Epidermal melanocyte (primary cell): ENCODE results near the gene DNAH1.

Source experiments
- DNase-seq: peaks from one replicate; pipeline ENCODE4 v3.0.0; 2011; ENCODE audit warnings: low spot score; ENCODE audit not compliant: insufficient read length

Gene DNAH1

GRCh38 chr3:52357151-52358080, 41.3 kb downstream of the DNAH1 start:
- DNase-seq, result no peak

DNA sequence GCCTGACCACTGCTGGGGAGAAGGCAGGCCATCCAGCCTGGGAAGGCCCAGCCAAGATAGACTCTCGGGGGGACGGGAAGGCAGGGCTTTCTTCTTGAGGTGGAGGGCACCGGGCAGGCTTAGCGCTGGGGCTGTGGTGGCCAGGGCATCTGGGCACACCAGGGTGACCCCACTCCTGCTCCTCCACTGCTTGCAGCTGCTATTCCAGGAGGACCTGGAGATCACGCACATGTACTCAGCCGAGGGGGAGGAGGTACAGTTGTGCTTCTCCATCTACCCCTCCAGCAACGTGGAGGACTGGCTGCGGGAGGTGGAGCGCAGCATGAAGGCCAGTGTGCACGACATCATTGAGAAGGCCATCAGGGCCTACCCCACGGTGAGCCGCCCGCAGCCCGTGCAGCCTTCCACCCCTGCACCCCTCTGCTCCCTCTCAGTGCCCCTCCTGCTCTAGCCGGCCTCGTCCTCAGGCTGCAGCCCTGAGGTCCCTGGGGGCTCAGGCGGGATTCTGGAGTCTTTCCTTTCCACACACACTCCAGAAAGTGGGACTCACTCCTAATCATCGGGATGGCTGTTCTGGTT, 42.3 kb downstream of the DNAH1 start:
- DNase-seq, result no peak

DNA sequence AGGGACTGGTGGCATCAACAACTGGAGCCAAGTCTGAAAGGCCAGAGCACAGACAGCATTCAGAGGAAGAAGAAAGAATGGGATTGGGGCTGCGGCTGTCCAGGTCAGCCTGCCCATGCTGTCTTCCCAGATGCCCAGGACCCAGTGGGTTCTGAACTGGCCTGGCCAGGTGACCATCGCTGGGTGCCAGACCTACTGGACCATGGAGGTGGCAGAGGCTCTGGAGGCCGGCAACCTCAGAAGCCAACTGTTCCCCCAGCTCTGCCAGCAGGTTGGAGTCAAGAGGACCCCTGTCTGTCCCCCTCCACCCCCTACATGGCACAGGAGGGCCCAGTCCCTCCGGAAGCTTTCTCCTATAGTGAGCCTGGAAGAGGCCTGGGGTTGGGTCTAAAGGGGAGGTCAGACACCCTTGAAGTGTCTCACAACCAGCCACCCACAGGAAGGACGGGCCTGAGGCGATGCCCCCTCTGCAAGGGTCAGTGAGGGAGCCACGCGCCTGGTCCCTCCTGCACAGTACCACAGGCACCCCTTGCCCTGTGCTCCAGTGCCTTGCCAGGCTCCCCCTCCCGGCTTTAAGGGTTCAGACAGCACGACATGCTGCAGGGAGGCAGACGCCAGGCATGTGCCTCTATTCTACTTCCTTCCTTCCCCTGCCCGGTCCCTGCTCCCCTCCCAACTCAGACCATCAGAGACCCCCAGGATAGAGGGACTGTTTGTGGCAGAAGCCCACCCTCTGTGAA, 43.2 kb downstream of the DNAH1 start:
- DNase-seq, result no peak

GRCh38 chr3:52361011-52361410, 44.9 kb downstream of the DNAH1 start:
- DNase-seq, result no peak

GRCh38 chr3:52361454-52361853, 45.3 kb downstream of the DNAH1 start:
- DNase-seq, result no peak

- DNase-seq, result no peak
Measured at GRCh38 chr3:52361898-52362297, 45.8 kb downstream of the DNAH1 start.

DNA sequence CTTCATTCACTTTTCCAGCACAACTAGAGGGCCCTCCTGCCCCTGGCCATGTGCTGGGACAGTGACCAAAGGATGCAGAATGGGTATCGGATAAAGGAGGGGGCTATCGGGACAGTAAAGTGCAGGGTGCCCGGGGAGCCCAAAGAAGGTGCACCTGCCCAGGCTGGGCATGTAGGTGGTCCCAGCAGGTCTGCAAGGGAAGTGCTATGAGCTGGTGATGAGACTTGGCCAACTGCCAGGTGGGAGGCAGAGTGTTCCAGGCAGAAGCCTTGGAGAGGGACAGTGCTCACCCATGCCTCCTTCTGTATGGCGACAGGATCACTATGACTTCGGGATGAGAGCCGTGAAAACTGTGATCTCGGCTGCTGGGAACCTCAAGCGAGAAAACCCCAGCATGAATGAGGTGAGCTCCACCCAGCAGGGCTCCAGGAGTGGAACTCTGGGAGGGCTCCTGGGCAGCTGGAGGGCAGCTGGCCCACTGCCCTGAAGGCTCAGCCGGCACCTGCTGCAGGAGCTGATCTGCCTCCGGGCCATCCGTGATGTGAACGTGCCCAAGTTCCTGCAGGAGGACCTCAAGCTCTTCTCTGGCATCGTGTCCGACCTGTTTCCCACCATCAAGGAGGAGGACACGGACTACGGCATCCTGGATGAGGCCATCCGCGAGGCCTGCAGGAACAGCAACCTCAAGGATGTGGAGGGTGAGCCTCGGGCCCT, 48.4 kb downstream of the DNAH1 start:
- DNase-seq, result no peak

DNA sequence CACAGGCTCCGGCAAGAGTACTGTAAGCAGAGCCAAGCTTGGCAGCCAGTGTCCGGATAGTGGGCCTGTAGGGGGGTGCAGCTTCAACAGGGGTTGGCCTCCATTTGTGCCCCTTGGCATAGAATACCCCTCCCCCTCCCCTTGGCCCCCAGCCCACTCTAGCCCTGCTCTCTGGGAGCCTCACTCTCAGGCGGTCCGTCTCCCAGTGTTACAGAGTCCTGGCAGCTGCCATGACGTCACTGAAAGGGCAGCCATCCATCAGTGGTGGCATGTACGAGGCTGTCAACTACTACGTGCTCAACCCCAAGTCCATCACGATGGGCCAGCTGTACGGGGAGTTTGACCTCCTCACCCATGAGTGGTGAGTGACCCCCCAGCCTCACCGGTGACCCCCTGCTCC, 50.4 kb downstream of the DNAH1 start:
- no peak for DNase-seq

DNA sequence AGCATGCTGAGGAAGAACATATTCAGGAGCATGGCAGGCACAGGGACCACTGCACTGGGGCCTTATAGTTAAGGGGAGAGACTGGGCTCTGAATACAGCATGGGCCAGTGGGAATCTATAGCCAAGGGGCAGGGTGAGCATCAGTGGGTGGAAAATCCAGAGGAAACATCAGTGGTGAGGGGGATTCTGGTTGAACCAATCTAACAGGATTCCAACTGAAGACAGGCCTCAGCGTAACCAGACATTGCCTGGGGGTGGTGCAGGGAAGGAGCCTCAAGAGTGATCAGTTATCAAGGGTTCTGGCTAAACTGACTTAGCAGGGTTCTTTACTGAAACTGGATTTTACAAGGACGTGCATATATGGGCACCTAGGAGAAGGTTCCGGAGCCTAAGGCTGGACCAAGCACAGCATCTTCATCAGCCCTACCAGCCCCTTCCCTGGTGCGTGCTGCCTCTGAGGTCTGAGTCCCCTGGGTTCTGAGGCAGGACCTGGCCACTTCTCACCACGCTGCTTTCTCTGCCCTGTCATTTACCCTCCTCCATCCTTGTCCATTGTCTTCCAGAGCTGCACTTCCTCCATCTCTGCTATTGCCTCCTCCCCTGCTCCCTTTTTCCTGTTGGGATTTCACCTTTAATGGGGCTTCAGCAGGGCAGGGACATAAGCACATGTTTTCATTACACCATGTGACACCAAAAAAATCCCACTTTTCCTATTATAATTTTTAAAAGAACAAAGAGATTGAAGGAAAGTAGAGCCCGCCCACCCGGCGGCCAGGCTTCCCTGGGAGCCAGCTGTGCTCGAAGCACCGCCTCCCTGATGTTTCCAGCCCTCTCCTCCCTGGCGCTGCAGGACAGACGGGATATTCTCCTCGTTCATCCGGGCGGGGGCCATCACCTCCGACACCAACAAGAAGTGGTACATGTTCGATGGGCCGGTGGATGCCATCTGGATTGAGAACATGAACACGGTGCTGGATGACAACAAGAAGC, 52.1 kb downstream of the DNAH1 start:
- DNase-seq, result no peak

DNA sequence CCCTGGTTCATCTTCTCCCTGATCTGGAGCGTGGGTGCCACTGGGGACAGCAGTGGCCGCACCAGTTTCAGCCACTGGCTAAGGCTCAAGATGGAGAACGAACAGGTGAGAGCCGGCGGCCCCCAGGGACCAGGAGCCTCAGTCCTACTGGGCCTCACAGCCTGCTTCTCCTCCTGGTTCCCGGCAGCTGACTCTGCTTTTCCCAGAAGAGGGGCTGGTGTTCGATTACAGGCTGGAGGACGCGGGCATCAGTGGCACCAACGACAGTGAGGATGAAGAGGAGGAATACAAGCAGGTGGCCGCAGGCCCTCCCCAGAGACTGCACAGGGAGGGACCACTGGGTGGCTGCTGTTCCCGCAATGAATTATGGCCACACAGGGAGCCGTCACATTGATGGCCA, 54.4 kb downstream of the DNAH1 start:
- DNase-seq, result no peak

GRCh38 chr3:52372822-52373504, 56.8 kb downstream of the DNAH1 start:
- no peak for DNase-seq

GRCh38 chr3:52373676-52374075, 57.6 kb downstream of the DNAH1 start:
- no peak for DNase-seq

- no peak for DNase-seq
Measured at GRCh38 chr3:52374173-52374572, 58.1 kb downstream of the DNAH1 start.

GRCh38 chr3:52379610-52380009, 63.5 kb downstream of the DNAH1 start:
- DNase-seq, result no peak

GRCh38 chr3:52380023-52380422, 63.9 kb downstream of the DNAH1 start:
- DNase-seq, result no peak

GRCh38 chr3:52381623-52382022, 65.5 kb downstream of the DNAH1 start:
- DNase-seq, result no peak

DNA sequence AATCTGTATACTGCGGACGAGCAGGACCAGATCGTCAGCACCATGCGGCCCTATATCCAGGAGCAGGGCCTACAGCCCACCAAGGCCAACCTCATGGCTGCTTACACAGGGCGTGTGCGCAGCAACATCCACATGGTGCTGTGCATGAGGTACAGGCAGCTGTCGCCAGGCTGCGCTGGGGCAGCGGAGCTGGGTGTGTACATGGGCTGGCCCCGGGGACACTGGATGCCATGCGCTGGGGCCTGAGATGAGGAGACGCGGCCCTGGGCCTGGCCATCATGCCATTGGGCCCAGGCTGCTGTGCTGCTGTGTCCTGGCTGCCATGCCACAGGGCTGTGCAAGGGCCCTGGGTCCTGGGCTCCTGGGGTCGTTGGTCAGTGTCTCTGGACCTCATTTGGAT, 67.3 kb downstream of the DNAH1 start:
- no peak for DNase-seq

- DNase-seq, result no peak
Measured at GRCh38 chr3:52384019-52384761, 68.1 kb downstream of the DNAH1 start.

DNA sequence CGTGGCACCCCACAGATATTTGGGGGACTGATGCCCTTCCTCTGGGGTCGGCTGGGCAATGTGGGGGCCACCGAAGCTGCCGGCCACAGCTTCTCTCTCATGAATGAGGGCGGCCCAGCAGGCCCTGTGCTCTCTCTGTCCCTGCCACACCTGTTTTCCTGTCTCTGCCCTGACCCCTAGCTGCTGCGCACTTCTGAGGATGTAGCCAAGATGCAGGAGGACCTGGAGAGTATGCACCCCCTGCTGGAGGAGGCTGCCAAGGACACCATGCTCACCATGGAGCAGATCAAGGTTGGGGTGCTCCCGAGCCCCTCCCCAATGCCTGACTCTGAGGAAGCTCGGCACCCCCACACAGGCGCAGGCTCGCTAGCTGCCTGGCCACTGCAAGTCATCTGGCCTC, 69.0 kb downstream of the DNAH1 start:
- DNase-seq, result no peak
